GM19043 (cell line): ENCODE data around the gene FOXK1.
A peak's percentile ranks its signal among the peaks of the same experiment; 100 is the strongest.

Experiments used
- ATAC-seq: cut with Tn5 transposase; IDR thresholded peaks from one replicate; pipeline ENCODE4 v1.9.1; 2021; ENCODE audit warnings: low read depth; ENCODE audit not compliant: unreplicated experiment

FOXK1 gene

DNA sequence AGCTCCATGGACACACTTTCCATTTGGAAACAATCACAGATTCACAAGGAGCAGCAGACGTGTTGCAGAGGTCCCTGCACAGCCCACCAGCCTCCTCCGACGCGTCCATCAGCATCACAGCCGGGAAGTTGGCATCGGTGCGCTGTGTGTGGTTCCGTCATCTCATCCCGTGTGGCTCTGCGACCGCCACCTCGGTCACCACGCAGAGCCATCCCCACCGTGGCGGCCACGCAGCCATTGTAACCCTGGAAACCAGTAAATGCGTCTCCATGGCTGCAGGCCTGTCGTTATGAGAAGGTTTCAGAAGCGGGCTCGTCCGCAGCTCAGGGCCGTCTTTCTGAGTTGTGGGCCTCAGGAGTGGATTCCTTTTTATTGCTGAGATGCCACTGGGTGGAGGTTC lies 36.0 kb downstream of the FOXK1 start:
- no peak for ATAC-seq

DNA sequence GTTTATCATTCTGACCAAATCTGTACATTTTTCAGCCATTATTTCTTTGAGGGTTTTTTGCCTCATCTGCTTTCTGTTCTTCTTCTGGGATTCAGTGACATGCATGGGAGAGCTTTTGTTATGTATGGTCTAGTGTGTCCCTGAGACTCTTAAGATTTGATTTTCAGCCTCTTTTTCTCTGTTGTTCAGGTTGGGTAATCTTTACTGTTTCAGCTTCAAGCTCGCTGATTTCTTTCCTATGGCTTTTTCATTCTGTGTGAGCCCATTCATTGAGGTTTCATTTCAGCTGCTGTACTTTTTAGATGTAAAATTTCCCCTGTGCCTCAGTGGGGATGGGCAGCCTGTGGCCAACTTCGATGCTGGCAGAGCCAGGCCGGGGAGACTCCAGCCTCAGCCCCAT lies 38.1 kb downstream of the FOXK1 start:
- no peak for ATAC-seq

- ATAC-seq: no peak
These were observed 40.2 kb downstream of the FOXK1 start for GRCh38 chr7:4722308-4722707.

DNA sequence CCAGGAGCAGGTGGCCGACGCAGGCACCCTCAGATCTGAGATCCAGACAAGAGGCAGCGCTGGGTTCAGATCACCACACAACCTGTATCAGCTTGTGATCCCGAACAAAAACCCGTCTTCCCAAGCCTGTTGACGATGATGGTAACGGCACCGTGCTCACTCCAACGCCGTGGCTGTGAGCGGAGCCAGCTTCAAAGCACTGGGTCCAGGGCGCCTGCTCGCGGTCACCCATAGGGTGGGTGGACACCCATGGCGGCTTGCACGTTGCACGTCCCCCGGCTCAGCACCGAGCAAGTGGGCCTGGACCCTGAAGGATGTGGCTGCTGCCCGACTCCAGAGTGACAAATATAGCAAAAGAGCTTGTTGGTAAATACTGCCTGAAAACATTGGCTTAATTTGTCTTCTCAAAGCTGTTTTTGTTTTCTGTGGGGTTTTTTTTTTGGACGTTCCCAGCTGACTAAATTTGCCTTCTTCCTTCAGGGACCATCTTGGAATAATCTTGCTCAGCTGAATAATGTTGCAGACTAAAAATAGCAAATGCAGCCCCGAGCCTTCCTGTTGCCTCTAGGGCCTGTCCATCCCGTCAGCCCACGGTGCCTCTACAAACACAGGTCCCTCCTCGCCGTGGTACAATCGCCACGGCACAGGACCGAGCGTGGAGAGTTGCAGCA lies 41.0 kb downstream of the FOXK1 start:
- no peak for ATAC-seq

DNA sequence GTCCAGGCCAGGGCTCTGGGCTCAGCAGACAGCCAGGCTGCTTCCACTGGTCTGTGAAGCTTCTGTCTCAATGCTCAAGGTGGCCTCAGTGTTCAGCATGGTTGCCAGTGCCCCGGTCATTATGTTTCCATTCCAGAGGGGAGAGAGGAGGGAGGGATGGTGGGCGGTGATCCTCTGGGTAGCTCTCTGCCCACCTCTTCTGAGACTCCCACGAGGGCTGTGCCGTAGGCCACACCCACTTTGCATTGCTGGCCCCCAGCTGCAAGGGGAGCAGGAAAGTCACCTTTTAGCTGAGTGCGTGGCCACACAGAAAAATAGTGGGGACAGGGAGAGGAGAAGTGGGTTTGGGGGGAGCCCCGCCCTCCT lies 42.5 kb downstream of the FOXK1 start:
- ATAC-seq: peak; percentile 9

DNA sequence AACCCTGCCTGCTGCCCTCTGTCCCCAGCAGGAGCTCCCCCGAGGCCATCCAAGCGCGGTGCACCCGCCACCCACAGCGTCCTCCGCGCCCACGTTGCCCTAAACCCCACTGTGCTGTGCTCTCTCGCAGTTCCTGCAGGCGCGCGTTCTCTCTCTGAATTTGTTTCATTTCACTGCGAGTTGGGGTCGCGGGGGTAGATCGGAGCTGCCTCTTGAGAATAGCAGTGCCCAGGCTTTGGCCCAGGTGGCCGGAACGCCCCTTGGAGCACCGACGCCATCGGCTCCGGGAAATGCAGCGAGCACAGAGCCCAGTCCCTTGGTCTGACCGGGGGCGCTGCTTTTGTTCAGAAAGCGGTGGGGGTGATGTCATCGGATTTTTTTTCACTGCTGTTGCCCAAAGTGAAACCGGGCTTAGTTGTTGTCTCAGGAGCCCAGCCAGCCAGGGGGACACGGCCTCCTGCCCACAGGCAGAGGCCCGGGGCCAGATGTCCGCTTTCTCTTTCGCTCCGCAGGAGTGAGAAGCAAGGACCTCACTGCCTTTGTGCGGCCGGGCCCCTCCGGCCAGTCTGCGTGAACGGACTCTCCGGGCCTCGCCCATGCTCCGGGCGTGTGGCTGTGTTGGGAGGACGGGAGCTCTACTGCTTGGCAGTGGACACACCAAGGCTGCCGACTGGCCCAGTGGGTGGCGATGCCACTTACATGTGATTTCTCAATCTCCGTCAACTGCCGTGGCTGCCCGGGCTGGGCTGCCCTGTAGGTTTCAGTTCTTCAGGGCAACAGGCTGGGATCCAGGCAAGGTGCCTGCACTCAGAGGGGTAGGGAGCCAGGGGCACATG lies 43.1 kb downstream of the FOXK1 start:
- ATAC-seq: peak; percentile 72

GRCh38 chr7:4725850-4726450 lies 43.9 kb downstream of the FOXK1 start:
- ATAC-seq: no peak

GRCh38 chr7:4726566-4726965 lies 44.5 kb downstream of the FOXK1 start:
- ATAC-seq: no peak

GRCh38 chr7:4727914-4728705 lies 46.0 kb downstream of the FOXK1 start:
- no peak for ATAC-seq

DNA sequence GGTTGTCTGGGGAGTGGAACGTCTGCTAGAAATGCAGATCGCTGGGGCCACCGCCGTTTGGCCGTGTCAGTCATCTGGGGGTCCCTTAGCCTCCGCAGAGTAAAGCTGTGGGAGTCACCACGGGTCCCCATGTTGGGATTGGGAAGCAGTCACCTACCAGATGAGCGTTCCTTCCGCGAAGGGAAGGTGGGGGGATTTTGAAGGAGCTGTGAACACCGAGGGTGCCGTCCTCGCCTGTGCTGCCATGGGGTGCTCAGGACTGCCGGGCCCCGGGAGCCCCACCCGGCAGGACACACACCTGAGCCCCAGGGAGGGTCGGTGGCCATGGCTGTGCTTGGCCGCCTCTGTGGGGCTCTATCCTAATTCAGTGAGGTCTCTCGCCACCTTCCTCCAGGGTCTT lies 47.2 kb downstream of the FOXK1 start:
- no peak for ATAC-seq

GRCh38 chr7:4730276-4730675 lies 48.2 kb downstream of the FOXK1 start:
- ATAC-seq: no peak

GRCh38 chr7:4730971-4731370 lies 48.9 kb downstream of the FOXK1 start:
- ATAC-seq: no peak

- ATAC-seq: no peak
These were observed 49.7 kb downstream of the FOXK1 start for GRCh38 chr7:4731803-4732202.

DNA sequence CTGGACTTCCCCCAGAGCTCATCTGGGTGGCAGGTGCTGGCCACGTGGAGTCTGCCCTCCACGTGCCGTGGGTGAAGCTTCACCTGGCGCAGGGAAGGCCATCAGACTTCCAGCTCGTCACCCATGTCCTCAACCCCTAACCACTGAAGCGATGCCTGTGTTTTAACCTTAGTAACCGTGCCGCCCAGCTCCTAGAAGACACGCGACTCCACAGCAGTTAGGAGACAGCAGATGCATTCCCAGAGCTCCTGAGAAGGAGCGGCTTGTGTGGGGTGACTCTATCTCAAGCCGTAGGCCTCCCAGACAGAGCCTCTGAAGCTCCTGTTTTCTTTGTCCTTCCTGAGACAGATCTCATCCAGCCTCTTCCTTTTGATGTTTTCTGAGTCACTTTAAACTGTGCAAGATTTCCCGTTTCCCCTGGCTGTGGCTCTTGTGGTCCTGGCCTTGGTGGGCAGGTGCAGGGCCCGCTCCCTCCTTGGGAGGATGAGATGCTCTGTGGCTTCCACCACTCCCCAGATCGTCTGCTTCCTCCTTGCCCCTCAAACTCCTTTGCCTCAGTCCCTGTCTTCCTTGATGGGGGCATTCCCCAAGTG lies 51.9 kb downstream of the FOXK1 start:
- no peak for ATAC-seq

- no peak for ATAC-seq
These were observed 52.7 kb downstream of the FOXK1 start for GRCh38 chr7:4734587-4735345.

GRCh38 chr7:4737300-4737699 lies 55.2 kb downstream of the FOXK1 start:
- no peak for ATAC-seq

- no peak for ATAC-seq
These were observed 56.8 kb downstream of the FOXK1 start for GRCh38 chr7:4738711-4739527.

DNA sequence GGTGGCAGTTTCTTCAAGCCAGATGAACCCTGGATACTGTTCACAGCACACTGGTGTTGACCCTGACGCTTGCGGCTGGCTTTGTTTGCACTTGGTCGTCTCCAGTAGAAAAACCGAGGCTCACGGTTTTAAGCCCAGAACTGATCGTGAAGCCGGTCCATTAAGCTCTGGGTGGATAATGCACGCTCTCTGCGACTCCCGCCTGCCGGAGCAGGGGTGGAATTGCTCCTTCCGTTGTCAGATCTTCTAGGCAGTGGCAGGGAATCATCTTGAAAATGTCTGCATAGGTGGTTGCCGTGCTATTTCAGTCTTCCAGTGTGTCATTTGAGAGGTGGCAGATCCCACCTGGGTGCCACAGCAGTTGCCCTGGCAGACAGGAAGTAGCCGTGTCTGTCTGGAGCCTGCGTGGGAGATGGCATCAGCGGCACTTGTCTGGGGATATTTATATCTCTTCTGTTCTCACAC lies 57.5 kb downstream of the FOXK1 start:
- ATAC-seq: no peak

DNA sequence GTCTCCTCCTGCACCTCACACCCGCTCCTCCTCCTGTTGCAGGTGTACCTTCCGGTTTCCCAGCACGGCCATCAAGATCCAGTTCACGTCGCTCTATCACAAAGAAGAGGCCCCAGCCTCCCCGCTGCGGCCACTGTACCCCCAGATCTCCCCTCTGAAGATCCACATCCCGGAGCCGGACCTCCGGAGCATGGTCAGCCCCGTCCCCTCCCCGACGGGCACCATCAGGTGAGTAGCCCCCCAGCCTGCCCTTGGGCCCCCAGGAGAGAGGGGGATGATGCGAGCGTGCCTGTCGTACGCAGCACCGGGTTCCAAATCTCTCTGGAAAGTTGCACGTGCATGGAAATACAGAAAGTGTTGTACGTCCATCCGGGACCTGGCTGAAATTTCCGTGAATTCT lies 58.7 kb downstream of the FOXK1 start:
- ATAC-seq: no peak
